GM19455 (cell line): Measurements from ENCODE around the gene MICU1.
"Not testable (repeated sequence)": the region's sequence is repeated elsewhere in the genome, so short reads cannot be mapped to it uniquely, and the experiment has no call there.

ENCODE experiments used
- ATAC-seq: cut with Tn5 transposase; IDR thresholded peaks from one replicate; pipeline ENCODE4 v1.9.1; 2021; ENCODE audit not compliant: unreplicated experiment

The MICU1 gene, protein sequence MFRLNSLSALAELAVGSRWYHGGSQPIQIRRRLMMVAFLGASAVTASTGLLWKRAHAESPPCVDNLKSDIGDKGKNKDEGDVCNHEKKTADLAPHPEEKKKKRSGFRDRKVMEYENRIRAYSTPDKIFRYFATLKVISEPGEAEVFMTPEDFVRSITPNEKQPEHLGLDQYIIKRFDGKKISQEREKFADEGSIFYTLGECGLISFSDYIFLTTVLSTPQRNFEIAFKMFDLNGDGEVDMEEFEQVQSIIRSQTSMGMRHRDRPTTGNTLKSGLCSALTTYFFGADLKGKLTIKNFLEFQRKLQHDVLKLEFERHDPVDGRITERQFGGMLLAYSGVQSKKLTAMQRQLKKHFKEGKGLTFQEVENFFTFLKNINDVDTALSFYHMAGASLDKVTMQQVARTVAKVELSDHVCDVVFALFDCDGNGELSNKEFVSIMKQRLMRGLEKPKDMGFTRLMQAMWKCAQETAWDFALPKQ

DNA sequence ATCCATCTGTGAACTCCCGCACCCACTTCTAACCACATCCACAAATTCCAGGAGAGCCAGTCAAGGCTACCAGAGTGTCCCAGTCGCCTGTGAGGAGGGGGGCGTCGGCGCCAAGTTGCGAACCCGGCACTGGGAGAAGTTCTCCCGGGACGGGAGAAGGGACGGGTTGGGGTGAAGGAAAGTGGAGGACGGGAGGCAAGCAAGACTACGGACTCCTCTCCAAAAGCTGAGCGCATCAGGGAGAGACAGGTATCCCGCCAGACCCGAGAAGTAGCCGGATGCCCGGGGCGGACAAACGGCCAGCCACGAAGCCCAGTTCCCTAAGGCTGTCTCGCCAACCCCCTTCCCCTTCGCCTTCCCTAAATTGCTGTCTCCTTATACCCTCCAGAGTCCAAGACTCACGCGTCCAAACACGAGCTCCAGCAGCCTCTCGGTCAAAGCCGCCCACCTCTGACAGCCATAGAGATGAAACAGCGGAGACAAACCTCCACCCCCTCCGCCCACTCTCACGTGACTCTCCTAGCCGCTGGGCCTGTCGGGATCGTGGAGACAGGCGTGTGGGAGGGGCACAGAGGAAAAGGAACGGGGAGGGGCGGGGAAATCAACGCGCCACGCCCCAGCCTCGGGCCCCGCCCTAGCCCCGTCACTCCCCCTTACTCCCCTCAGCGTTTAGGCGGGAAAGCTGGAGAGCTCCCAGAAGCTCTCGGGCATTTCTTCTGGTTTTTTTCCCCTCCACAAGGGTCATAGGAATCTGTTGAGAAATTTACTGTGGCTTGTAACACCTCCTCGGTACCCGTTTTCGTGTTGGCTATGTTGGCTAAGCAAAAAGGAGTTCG is at the start of gene MICU1:
Gene MICU1, minus strand, starts transcription at position 472 of the 836 bp plus-strand sequence. CDS start 59,286 bp downstream, outside the sequence.
- peak; percentile 94 for ATAC-seq

DNA sequence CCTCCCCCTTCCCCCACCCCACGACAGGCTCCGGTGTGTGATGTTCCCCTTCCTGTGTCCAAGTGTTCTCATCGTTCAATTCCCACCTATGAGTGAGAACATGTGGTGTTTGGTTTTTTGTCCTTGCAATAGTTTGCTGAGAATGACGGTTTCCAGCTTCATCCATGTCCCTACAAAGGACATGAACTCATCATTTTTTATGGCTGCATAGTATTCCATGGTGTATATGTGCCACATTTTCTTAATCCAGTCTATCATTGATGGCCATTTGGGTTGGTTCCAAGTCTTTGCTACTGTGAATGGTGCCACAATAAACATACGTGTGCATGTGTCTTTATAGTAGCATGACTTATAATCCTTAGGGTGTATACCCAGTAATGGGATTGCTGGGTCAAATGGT is 48.3 kb upstream of the MICU1 start:
- ATAC-seq = not testable (repeated sequence)

DNA sequence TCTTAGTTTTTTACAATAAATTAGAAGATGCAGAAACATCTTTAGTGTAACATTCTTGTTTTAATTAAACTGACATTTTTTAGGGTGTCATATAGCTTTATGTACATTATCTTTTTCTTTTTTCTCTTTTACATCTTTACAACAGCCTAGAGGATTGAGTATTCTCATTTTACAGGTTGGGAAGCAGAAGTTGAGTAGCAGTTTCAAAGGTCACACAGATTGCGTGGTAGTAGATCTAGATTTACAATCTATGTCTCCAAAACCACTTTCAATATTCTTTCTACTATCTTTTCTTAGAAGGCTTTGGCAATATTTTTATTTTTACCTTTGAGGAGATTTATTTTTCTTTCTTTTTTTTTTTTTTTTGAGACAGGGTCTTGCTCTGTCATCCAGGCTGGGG is 47.4 kb upstream of the MICU1 start:
- ATAC-seq = no peak

DNA sequence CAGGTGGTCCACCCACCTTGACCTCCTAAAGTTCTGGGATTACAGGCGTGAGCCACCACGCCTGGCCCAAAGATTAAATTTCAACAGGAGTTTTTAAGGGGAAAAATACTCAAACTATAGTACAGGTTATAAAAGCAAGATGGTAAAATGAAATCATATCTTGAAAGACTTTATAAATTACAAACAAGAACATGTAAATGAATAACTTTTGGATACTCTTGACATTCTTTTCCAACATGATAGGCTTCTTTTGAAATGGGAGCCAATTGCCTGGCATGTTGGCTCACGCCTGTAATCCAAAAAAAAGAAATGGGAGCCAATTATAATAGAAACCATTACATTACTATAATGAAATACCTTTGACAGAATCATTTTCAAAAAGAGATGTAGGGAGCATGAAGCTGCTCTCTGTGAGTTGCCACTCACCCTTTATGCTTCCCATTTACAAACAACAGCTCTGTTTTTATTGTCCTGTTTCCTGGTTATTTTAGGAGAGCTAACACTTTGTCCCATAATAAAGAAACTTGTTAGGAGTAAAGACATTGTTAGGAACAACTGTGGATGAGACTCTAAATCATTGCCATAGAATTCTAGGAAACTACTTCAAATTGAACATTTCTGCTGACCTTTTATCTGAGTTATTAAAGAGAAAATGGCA is 41.5 kb upstream of the MICU1 start:
- ATAC-seq = no peak

DNA sequence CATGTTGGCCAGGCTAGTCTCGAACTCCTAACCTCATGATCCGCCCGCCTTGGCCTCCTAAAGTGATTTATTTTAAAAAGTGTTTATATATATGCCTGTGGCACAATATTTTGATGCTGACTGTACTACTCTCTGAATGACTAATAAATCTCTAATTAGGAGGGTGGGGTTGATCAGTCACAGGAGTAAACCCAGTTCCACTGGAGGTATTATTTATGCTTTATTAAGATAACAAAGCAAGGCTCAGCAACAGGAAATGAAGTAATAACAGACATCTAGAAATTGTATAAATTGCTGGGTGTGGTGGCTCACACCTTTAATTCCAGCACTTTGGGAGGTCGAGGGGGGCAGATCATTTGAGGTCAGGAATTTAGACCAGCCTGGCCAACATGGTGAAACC is 40.0 kb upstream of the MICU1 start:
- no peak for ATAC-seq

DNA sequence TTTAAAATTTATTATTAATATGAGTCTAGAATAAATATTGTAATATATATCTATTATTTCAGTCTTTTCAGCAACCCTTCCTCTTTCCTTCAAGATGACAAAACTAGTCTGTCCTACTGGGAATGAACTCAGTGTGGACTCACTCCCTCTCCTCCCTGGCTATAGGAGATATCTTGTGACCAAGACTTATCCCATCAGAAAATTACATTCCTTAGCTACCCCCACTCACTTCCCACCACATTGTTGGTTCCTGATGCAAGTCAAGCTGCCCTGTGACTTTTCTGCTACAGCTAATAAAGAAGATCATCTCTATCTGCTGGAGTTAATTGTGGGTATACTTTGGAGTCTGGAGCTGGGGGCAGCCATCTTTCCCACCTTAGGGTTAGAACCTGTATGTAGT is 38.1 kb upstream of the MICU1 start:
- ATAC-seq = no peak

DNA sequence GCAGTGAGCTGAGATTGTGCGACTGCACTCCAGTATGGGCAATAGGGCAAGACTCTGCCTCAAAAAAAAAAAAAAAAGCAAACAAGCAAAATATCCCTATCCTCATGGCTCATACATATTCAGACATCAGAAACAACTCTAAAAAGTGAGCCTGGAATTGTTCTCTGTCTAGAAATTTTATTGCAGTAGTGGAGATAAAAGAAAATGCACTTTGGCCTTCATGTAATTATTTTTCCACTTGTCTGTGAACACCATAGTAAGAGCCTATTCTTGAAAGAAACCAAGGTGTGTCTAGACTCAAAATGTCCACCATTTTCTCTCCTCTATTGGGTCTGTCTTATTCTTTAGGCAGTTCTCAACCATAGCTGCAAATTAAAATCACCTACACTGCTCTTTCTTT is 35.6 kb upstream of the MICU1 start:
- no peak for ATAC-seq

DNA sequence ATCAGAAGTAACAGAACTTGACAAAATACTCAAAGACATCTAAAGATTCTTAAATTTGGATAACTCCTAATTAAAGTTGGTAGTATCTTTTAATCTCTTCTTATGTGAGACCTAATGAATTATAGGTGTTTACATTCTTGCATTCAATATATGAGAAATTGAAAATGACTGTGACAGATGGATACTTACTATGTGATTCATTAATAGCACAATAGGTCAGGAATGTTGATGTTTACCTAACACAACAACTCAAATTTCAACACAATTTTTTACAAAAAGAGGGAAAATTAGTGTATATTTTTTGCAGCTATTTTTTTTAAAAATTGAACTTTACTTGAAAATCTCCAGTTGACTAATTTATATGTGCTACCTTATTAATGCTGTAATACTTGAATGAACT is 34.3 kb upstream of the MICU1 start:
- no peak for ATAC-seq

DNA sequence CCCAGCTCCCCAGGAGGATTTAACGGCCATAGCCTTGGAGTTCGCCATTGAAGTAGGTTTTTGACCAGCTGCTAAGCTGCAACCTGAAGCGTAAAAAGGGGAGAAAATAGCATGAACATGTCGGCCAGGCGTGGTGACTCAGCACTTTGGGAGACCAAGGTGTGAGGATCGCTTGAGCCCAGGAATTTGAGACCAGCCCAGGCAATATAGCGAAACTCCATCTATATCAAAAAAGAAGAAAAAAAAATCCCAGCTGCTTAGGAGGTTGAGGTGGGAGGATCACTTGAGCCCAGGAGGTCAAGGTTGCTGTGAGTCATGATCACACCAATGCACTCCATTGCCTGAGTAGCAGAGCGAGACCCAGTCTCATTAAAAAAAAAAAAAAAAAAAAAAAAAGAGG is 33.8 kb upstream of the MICU1 start:
- ATAC-seq = no peak

DNA sequence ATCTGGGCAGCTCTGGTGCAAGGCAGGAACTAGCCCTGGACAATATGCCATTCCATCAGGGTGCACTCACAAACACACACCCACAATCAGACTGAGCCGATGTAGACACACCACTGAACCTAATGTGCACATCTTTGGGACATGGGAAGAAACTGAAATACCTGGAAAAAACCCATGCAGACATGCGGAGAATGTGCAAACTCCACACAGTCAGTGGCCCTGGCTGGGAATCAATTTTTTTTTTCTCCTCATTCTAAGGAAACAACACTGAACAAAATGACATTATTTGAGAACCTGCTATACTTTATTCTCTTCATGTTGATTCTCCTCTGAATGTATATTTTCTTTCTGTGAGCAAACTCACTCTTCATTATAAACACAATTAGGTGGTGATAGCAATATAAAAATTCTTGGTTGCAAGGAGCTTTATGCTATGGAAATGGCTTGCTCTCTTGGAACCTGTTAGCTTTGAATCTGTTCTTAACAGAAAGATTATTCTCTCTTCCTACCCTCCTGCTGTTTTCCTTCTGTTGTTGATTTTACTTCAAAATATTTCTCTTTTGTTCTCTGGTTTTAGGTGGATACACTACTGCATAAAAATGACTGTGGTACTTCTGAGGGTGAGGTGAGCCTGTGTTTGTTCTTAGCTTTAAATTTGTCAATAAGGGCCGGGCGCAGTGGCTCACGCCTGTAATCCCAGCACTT is 33.0 kb upstream of the MICU1 start:
- no peak for ATAC-seq

DNA sequence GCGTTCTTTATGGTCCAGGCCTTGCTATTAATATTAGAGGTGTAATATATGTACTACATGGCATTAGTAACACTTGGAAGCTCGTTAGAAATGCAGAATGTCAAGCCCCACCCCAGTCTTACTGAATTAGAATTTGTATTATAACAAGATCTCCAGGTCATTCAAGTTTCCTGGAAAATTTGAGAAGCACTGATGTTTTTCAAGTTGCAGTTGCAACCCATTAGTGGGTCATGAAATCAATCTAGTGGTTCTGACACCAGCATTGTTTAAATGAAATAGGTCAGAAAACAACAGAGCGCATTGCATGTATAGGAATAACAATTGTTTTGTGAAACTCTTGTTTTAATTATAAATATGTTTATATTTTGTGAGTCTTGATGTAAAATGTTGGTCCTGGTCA is 28.8 kb upstream of the MICU1 start:
- no peak for ATAC-seq

DNA sequence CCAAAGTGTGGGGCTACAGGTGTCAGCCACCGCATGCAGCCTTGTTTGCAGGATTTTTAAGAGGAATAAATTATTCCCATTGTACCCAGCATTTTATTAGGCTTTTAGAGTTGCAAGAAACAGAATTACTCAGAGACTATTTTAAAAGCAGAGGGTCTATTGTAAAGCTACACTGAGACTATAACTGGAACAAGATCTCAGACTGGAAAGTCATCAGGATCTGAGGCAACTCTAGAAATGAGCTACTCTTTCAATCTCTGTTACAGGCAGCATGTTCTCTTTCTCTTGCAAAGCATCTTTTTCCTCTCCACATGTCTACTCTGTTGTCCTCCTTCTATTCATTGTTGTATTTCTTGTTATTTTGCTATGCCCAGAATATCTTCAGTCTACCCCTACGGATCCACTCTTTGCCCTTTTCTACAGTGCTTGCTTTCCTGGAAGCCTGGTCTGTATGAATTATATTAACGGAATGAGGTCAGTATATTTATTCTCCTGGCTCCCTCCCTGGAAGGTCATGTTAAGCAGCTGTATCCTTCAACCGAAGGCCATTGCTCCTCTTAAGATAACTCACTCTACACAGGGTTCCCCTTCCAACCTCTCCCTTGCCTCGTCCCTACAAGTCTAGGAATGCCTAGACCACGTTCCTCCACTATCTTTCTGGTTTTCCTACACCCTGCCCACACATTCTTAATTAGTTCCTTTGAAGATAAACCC is 27.7 kb upstream of the MICU1 start:
- no peak for ATAC-seq

DNA sequence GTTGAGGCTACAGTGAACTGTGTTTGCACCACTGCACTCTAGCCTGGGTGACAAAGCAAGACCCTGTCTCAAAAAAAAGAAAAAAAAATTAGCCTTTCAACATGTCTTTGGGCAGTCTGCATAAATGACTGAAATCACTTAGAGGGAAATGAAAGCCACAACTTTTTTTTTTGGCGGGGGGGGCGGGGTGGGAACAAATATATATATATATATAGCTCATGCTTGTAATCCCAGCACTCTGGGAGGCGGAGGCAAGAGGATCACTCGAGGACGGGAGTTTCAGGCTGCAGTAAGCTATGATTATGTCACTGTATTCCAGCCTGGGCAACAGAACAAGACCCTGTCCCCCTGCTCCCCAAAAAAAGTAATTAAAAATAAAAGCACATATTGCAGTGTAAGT is 23.4 kb upstream of the MICU1 start:
- no peak for ATAC-seq

DNA sequence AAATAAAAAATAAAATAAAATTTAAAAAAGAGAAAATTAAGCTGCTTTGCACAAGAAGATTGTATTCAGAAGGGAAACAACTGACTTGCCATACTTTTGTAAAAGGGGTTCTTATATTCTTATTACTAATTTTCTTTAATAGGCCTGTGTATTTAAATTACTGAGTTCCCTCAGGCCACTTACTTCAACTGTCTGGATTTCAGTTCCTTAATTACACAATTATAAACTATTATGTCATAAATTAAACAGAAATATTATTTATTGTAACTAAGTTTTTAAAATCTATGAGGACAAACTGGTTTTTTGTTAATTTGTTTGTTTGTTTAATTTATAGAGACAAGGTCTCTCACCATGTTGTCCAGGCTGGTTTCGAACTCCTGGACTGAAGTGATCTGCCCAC is 22.4 kb upstream of the MICU1 start:
- no peak for ATAC-seq

DNA sequence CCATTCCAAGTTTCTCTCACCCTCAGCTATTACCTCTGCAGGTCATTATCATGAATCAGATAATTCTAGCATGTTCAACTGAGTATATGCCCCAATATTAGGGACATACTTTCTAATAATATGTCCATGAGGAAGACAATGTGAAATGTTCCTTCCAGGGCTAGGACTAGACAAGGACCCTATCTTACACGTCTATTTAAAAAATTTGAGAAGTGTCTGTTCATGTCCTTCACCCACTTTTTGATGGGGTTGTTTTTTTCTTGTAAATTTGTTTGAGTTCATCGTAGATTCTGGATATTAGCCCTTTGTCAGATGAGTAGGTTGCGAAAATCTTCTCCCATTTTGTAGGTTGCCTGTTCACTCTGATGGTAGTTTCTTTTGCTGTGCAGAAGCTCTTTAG is 21.1 kb upstream of the MICU1 start:
- ATAC-seq = not testable (repeated sequence)

DNA sequence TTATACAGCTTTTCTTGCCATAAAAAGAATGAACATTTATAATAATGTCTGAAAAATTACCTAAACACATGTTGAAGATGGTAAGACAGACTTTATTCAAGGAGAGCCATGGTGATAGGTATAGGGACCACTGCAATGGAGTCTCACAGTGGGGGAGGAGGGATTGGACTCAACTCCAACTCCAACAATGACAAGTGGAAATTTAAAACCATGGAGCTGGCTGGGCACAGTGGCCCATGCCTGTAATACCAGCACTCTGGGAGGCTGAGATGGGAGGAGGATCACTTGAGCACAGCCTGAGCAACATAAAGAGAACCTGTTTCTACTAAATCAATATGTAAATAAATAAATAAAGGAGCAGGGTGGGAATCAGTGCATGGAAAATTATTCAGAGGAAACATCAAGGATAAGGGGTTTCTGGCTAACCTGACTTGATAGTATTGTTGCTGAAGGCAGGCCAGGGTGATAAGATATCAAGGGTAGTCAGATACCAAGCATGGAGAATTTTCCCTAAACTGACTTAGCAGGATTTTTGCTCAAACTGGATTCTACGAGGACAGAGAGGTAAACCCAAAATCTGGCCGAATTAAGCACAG is 19.5 kb upstream of the MICU1 start:
- ATAC-seq = no peak

DNA sequence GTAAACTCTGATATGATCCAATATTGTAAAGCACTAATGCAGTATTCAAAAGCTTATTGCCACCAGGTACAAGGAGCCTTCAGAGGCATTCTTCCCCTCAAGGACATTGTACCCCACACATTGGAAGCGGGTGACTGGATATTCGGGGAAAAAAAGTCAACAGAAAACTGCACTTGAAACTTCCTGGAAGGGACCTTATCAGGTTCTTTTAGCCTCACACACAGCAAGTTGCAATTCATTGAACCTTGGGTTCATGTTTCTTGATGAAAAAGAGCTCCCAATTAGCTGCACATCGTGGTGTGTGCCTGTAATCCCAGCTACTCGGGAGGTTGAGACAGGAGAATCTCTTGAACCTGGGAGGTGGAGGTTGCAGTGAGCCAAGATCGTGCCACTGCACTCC is 16.4 kb upstream of the MICU1 start:
- no peak for ATAC-seq

DNA sequence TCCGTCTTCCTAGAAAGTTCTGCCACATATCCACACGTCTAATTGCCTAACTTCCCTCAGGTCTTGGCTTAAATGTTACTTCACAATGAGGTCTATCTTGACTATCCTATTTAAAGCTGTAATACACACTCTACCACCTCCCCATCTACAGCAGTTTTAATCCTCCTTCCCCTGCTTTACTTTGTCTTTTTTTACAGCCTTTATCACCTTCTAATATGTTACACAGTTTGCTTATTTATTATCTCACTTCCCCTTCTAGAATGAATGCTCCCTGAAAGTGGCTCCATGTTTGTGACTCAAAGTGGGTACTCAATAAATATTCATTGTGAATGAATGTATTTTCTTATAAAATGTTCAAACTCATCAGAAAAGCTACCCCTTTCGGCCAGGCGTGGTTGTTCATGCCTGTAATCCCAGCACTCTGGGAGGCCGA is 13.6 kb upstream of the MICU1 start:
- ATAC-seq = no peak

DNA sequence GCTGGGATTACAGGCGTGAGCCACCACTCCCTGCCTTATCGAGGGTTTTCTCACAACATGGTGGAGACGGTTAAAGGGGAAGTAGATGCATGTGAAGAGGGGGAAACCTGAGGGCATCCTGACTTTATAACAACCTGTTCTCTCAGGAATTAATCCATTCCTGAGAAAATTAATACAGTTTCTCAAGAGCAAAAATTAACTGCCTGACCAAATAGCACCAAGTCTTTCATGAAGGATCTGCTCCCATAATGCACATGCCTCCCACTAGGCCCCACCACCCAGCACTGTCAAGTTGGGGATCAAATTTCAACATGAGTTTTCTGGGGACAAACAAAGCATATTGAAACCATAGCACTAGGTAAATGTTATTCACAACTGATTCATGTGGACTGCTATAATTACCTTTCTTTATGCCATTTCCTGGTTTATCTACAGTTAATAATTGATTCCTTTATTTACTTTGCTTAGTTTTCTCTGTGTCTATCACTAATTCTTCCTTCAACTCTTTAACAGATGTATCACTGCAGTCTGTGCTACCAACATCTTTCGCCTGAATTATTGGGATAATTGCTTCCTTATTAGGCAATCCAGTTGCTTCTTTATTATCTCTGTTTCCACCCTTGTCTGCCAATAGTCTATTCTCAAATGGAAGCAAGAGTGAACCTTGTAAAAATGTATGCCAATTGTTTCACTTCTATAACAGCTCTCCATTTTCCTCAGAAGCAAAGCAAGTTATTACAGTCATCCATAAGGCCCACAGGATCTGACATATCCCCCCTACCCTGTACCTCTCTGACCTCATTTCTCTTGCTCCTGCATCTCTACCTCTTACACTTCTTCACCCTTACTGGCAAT is 12.9 kb upstream of the MICU1 start:
- ATAC-seq = no peak
